ENCODE measurements around the gene TROAP. TPM values are rescaled to one million over a fixed set of nuclear protein-coding genes. Genes with fewer than 3 reads are reported as not detected.

TROAP gene
- polyA plus RNA-seq, 2 donors, result 14.0 to 23.6 TPM

GRCh38 chr12:49294086-49294803 is 28.8 kb upstream of the TROAP start:
- Histone ChIP-seq H3K9me3 (ENCODE audit: control insufficient read depth in 2 of 2, insufficient read depth in 1 of 2, low read depth in 1 of 2, low read length in 1 of 2) (peaks cover 0 to 5% of the 10 kb centered on the region in 2 donors), H3K27me3 (ENCODE audit: control insufficient read depth in 1 of 2, insufficient read depth in 2 of 2, low read length in 2 of 2) (peaks cover 0 to 27% of the 10 kb centered on the region in 2 donors), H3K4me3 (ENCODE audit: low read depth in 1 of 2, low read length in 2 of 2) (no peak overlapping the region), H3K4me1 (ENCODE audit: control insufficient read depth in 2 of 2, insufficient read depth in 2 of 2, low read length in 1 of 2) (peaks cover 0 to 33% of the 10 kb centered on the region in 2 donors), H3K27ac (ENCODE audit: low read depth in 2 of 2, low read length in 1 of 2) (no peak overlapping the region), H3K36me3 (ENCODE audit: control insufficient read depth in 2 of 2, insufficient read depth in 2 of 2, low read length in 1 of 2) (no peaks in the 10 kb centered on the region)
- 78 to 83% methylated on average over 8 of the region's 8 CpGs for WGBS, 2 donors

- no peaks in the 10 kb centered on the region for H3K36me3 ChIP-seq (ENCODE audit: control insufficient read depth in 2 of 2, insufficient read depth in 2 of 2, low read length in 1 of 2)
- no peak overlapping the region for H3K4me3 ChIP-seq (ENCODE audit: low read depth in 1 of 2, low read length in 2 of 2)
- no peak overlapping the region for H3K27ac ChIP-seq (ENCODE audit: low read depth in 2 of 2, low read length in 1 of 2)
- H3K9me3 ChIP-seq (ENCODE audit: control insufficient read depth in 2 of 2, insufficient read depth in 1 of 2, low read depth in 1 of 2, low read length in 1 of 2), result peaks cover 0 to 5% of the 10 kb centered on the region in 2 donors
- 58 to 78% methylated on average over 4 to 5 of the region's 5 CpGs for WGBS, 2 donors
- H3K4me1 ChIP-seq (ENCODE audit: control insufficient read depth in 2 of 2, insufficient read depth in 2 of 2, low read length in 1 of 2), result peaks cover 0 to 33% of the 10 kb centered on the region in 2 donors
- peaks cover 0 to 27% of the 10 kb centered on the region in 2 donors for H3K27me3 ChIP-seq (ENCODE audit: control insufficient read depth in 1 of 2, insufficient read depth in 2 of 2, low read length in 2 of 2)
Observed at GRCh38 chr12:49294804-49295081, 28.3 kb upstream of the TROAP start.

GRCh38 chr12:49295082-49295936 is 27.7 kb upstream of the TROAP start, which contains the start of gene PRPH:
Gene PRPH (plus strand): TSS chr12:49295147. CDS start chr12:49295201, 54 bp downstream.
- Histone ChIP-seq H3K4me1 (ENCODE audit: control insufficient read depth in 2 of 2, insufficient read depth in 2 of 2, low read length in 1 of 2) (peaks cover 0 to 33% of the 10 kb centered on the region in 2 donors), H3K27me3 (ENCODE audit: control insufficient read depth in 1 of 2, insufficient read depth in 2 of 2, low read length in 2 of 2) (peaks cover 0 to 27% of the 10 kb centered on the region in 2 donors), H3K36me3 (ENCODE audit: control insufficient read depth in 2 of 2, insufficient read depth in 2 of 2, low read length in 1 of 2) (no peaks in the 10 kb centered on the region), H3K9me3 (ENCODE audit: control insufficient read depth in 2 of 2, insufficient read depth in 1 of 2, low read depth in 1 of 2, low read length in 1 of 2) (peaks cover 0 to 5% of the 10 kb centered on the region in 2 donors), H3K27ac (ENCODE audit: low read depth in 2 of 2, low read length in 1 of 2) (no peak within 1 kb of the TSS), H3K4me3 (ENCODE audit: low read depth in 1 of 2, low read length in 2 of 2) (no peak within 1 kb of the TSS)
- WGBS, 2 donors, result 11 to 14% methylated on average over 73 to 82 of the region's 82 CpGs

GRCh38 chr12:49296034-49296835 is 26.8 kb upstream of the TROAP start:
- peak overlapping the region in 1 of 2 donors; percentile 2 for H3K4me3 ChIP-seq (ENCODE audit: low read depth in 1 of 2, low read length in 2 of 2)
- peaks cover 0 to 33% of the 10 kb centered on the region in 2 donors for H3K4me1 ChIP-seq (ENCODE audit: control insufficient read depth in 2 of 2, insufficient read depth in 2 of 2, low read length in 1 of 2)
- H3K27ac ChIP-seq (ENCODE audit: low read depth in 2 of 2, low read length in 1 of 2), result no peak overlapping the region
- peaks cover 0 to 27% of the 10 kb centered on the region in 2 donors for H3K27me3 ChIP-seq (ENCODE audit: control insufficient read depth in 1 of 2, insufficient read depth in 2 of 2, low read length in 2 of 2)
- WGBS, 2 donors, result 20 to 21% methylated on average over 49 to 54 of the region's 54 CpGs
- peaks cover 0 to 5% of the 10 kb centered on the region in 2 donors for H3K9me3 ChIP-seq (ENCODE audit: control insufficient read depth in 2 of 2, insufficient read depth in 1 of 2, low read depth in 1 of 2, low read length in 1 of 2)
- H3K36me3 ChIP-seq (ENCODE audit: control insufficient read depth in 2 of 2, insufficient read depth in 2 of 2, low read length in 1 of 2), result no peaks in the 10 kb centered on the region

- Histone ChIP-seq H3K36me3 (ENCODE audit: control insufficient read depth in 2 of 2, insufficient read depth in 2 of 2, low read length in 1 of 2) (no peaks in the 10 kb centered on the region), H3K4me1 (ENCODE audit: control insufficient read depth in 2 of 2, insufficient read depth in 2 of 2, low read length in 1 of 2) (peaks cover 0 to 33% of the 10 kb centered on the region in 2 donors), H3K9me3 (ENCODE audit: control insufficient read depth in 2 of 2, insufficient read depth in 1 of 2, low read depth in 1 of 2, low read length in 1 of 2) (peaks cover 0 to 5% of the 10 kb centered on the region in 2 donors), H3K4me3 (ENCODE audit: low read depth in 1 of 2, low read length in 2 of 2) (peak overlapping the region; percentile 2 to 34), H3K27me3 (ENCODE audit: control insufficient read depth in 1 of 2, insufficient read depth in 2 of 2, low read length in 2 of 2) (peaks cover 0 to 27% of the 10 kb centered on the region in 2 donors), H3K27ac (ENCODE audit: low read depth in 2 of 2, low read length in 1 of 2) (no peak overlapping the region)
- WGBS, 2 donors, result 4 to 5% methylated on average over 68 to 77 of the region's 77 CpGs
Observed at GRCh38 chr12:49296836-49297694, 26.0 kb upstream of the TROAP start.

GRCh38 chr12:49297695-49298060 is 25.4 kb upstream of the TROAP start:
- H3K4me3 ChIP-seq (ENCODE audit: low read depth in 1 of 2, low read length in 2 of 2), result no peak overlapping the region
- 23 to 29% methylated on average over 8 of the region's 8 CpGs for WGBS, 2 donors
- peaks cover 0 to 27% of the 10 kb centered on the region in 2 donors for H3K27me3 ChIP-seq (ENCODE audit: control insufficient read depth in 1 of 2, insufficient read depth in 2 of 2, low read length in 2 of 2)
- peaks cover 0 to 5% of the 10 kb centered on the region in 2 donors for H3K9me3 ChIP-seq (ENCODE audit: control insufficient read depth in 2 of 2, insufficient read depth in 1 of 2, low read depth in 1 of 2, low read length in 1 of 2)
- H3K27ac ChIP-seq (ENCODE audit: low read depth in 2 of 2, low read length in 1 of 2), result no peak overlapping the region
- H3K36me3 ChIP-seq (ENCODE audit: control insufficient read depth in 2 of 2, insufficient read depth in 2 of 2, low read length in 1 of 2), result no peaks in the 10 kb centered on the region
- peaks cover 0 to 33% of the 10 kb centered on the region in 2 donors for H3K4me1 ChIP-seq (ENCODE audit: control insufficient read depth in 2 of 2, insufficient read depth in 2 of 2, low read length in 1 of 2)

GRCh38 chr12:49298160-49298559 is 24.9 kb upstream of the TROAP start:
- H3K36me3 ChIP-seq (ENCODE audit: control insufficient read depth in 2 of 2, insufficient read depth in 2 of 2, low read length in 1 of 2), result no peaks in the 10 kb centered on the region
- no peak overlapping the region for H3K4me3 ChIP-seq (ENCODE audit: low read depth in 1 of 2, low read length in 2 of 2)
- no peak overlapping the region for H3K27ac ChIP-seq (ENCODE audit: low read depth in 2 of 2, low read length in 1 of 2)
- peaks cover 0 to 29% of the 10 kb centered on the region in 2 donors for H3K4me1 ChIP-seq (ENCODE audit: control insufficient read depth in 2 of 2, insufficient read depth in 2 of 2, low read length in 1 of 2)
- peaks cover 0 to 5% of the 10 kb centered on the region in 2 donors for H3K9me3 ChIP-seq (ENCODE audit: control insufficient read depth in 2 of 2, insufficient read depth in 1 of 2, low read depth in 1 of 2, low read length in 1 of 2)
- WGBS, 2 donors, result 49 to 52% methylated on average over 6 of the region's 6 CpGs
- peaks cover 0 to 27% of the 10 kb centered on the region in 2 donors for H3K27me3 ChIP-seq (ENCODE audit: control insufficient read depth in 1 of 2, insufficient read depth in 2 of 2, low read length in 2 of 2)

GRCh38 chr12:49301760-49302159 is 21.3 kb upstream of the TROAP start:
- Histone ChIP-seq H3K4me3 (ENCODE audit: low read depth in 1 of 2, low read length in 2 of 2) (no peak overlapping the region), H3K27ac (ENCODE audit: low read depth in 2 of 2, low read length in 1 of 2) (no peak overlapping the region), H3K27me3 (ENCODE audit: control insufficient read depth in 1 of 2, insufficient read depth in 2 of 2, low read length in 2 of 2) (peaks cover 0 to 16% of the 10 kb centered on the region in 2 donors), H3K9me3 (ENCODE audit: control insufficient read depth in 2 of 2, insufficient read depth in 1 of 2, low read depth in 1 of 2, low read length in 1 of 2) (peaks cover 0 to 5% of the 10 kb centered on the region in 2 donors), H3K36me3 (ENCODE audit: control insufficient read depth in 2 of 2, insufficient read depth in 2 of 2, low read length in 1 of 2) (no peaks in the 10 kb centered on the region), H3K4me1 (ENCODE audit: control insufficient read depth in 2 of 2, insufficient read depth in 2 of 2, low read length in 1 of 2) (peaks cover 0 to 6% of the 10 kb centered on the region in 2 donors)
- WGBS, 2 donors, result 65 to 81% methylated on average over 4 of the region's 4 CpGs
